GM10847 (cell line): ENCODE results near the gene TBC1D5.

Experiments used
- POLR2A ChIP-seq: IDR thresholded peaks from 2 replicates; pipeline ENCODE4 v1.6.1; 2011; ENCODE audit not compliant: insufficient read length; ENCODE audit errors: extremely low read depth

The TBC1D5 gene

GRCh38 chr3:17431484-17432045 is 310.9 kb downstream of the TBC1D5 start:
- no peak for TF ChIP-seq POLR2A

GRCh38 chr3:17431004-17431403 is 311.4 kb downstream of the TBC1D5 start:
- TF ChIP-seq POLR2A, result no peak

- TF ChIP-seq POLR2A, result no peak
These were observed 311.8 kb downstream of the TBC1D5 start for GRCh38 chr3:17430582-17430981.

GRCh38 chr3:17423786-17424536 is 318.5 kb downstream of the TBC1D5 start:
- TF ChIP-seq POLR2A, result no peak

DNA sequence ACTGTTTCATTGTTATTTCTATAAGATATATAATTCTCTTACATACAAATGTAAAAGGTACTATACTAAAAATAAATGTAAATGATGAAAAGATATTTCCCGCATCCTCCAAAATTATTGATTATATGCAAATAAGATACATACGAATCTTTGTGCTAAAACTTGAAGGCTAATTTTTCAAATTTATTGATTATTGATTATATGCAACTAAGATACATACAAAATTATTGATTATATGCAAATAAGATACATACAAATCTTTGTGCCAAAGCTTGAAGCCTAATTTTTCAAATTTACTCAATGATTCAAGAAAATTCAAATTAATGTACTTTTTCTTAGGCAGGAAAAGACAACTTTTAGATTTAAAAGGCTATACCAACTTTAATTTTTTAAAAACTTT is 319.8 kb downstream of the TBC1D5 start:
- TF ChIP-seq POLR2A, result no peak

GRCh38 chr3:17420668-17421067 is 321.8 kb downstream of the TBC1D5 start:
- no peak for TF ChIP-seq POLR2A

GRCh38 chr3:17412950-17413530 is 329.4 kb downstream of the TBC1D5 start:
- no peak for TF ChIP-seq POLR2A

- no peak for TF ChIP-seq POLR2A
These were observed 331.1 kb downstream of the TBC1D5 start for GRCh38 chr3:17411157-17411877.

DNA sequence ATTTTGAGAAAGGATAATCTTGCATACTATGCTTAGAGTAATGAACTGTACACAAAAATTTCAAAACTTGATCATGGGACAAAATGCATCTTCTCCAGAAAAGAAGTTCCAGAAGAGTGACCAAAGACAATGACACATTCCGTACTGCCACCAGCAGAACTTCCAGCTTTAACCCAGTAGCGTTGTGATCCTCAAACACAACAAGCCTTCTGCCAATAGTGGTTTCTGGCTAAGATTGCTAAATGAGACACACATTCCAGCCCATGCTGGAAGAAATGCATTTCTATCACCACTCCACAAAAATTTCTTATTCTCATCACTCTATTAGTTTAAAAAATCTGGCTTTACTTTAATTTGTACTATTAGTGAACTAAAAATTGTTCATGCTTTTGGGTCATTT is 334.9 kb downstream of the TBC1D5 start:
- no peak for TF ChIP-seq POLR2A

GRCh38 chr3:17404548-17404947 is 337.9 kb downstream of the TBC1D5 start:
- TF ChIP-seq POLR2A, result no peak

GRCh38 chr3:17402442-17402841 is 340.0 kb downstream of the TBC1D5 start:
- TF ChIP-seq POLR2A, result no peak

DNA sequence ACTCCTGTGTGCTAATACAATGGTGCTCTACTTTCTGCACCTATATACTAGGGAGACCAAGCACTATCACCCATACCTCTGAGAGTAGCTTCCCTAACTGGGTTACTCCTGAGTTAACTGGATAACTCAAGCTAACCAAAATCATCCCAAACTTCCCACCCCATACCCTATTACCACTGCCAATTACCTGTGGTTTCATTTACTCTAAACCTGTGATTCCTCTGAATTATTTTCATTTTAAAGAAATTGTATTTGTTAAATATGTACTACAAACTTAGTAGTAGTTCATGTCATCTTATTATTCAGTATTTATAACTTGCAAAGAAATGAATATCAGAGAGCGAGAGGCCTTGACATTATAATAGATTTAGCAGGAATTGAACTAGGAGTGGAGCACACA is 340.5 kb downstream of the TBC1D5 start:
- no peak for TF ChIP-seq POLR2A

DNA sequence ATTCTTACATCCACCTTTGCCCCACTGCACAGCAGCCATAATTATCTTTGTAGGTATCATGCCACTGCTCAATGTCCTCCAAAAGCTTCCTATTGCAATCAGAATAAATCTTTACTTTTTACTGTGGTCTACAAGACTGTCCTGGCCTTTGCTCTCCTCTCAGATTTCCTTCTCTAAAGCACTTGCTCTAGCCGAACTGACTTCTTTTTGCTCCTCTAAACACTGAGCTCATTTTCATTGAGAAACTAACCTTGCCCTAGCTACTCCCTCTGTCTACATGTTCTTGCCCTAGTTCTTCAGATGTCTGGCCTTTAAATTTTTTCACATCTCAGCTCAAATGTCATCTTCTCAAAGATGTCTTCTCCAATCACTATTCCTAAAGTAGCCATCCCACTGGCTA is 342.8 kb downstream of the TBC1D5 start:
- no peak for TF ChIP-seq POLR2A

- no peak for TF ChIP-seq POLR2A
These were observed 343.4 kb downstream of the TBC1D5 start for GRCh38 chr3:17398959-17399551.

DNA sequence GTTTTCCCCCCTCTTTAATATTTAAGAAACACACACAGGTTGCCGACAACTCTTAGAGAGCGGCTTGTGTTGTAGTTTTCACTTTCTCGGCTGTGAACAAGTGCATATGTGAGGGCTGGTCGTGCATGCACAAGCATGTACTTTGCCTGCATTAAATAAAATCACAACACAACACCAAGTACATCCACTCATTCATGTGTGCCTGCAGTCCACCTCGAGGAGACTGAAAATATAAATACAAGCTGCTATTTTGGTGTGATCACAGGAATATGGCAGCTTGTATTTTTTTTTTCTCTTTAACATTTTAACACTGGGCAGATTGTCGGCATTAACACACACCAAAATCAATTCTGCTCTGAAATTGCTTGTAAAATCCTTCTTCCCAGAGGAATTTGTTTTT is 346.4 kb downstream of the TBC1D5 start:
- no peak for TF ChIP-seq POLR2A
